ENCODE results near the gene POFUT1. TPM values are rescaled to one million over a fixed set of nuclear protein-coding genes. Genes with fewer than 3 reads are reported as not detected.

POFUT1 gene
- total RNA-seq, 1 experiment from 2014 or later: 27.4 TPM

- no peak for DNase-seq (ENCODE audit: low spot score)
- in situ Hi-C loops (cut with HindIII; ENCODE audit: low sequenced_read_pairs): no loop called here
These were observed 3.2 kb upstream of the POFUT1 start for GRCh38 chr20:32204205-32205109.

GRCh38 chr20:32205110-32205842, 2.4 kb upstream of the POFUT1 start:
- in situ Hi-C loops (cut with HindIII; ENCODE audit: low sequenced_read_pairs): no loop called here
- DNase-seq (ENCODE audit: low spot score): no peak

- in situ Hi-C loops (cut with HindIII; ENCODE audit: low sequenced_read_pairs): no loop called here
- no peak for DNase-seq (ENCODE audit: low spot score)
These were observed 1.6 kb upstream of the POFUT1 start for GRCh38 chr20:32205843-32206759.

GRCh38 chr20:32206760-32207625, 687 bp upstream of the POFUT1 start:
- in situ Hi-C loops (cut with HindIII; ENCODE audit: low sequenced_read_pairs): no loop called here
- no peak for DNase-seq (ENCODE audit: low spot score)

- in situ Hi-C loops (cut with HindIII; ENCODE audit: low sequenced_read_pairs): no loop called here
- DNase-seq (ENCODE audit: low spot score): no peak
These were observed 947 bp downstream of the POFUT1 start for GRCh38 chr20:32208499-32209154.

GRCh38 chr20:32209850-32210605, 2.3 kb downstream of the POFUT1 start:
- DNase-seq (ENCODE audit: low spot score): no peak
- in situ Hi-C loops (cut with HindIII; ENCODE audit: low sequenced_read_pairs): no loop called here

- in situ Hi-C loops (cut with HindIII; ENCODE audit: low sequenced_read_pairs): no loop called here
- no peak for DNase-seq (ENCODE audit: low spot score)
These were observed 6.2 kb downstream of the POFUT1 start for GRCh38 chr20:32213870-32214269.

GRCh38 chr20:32215147-32215546, 7.5 kb downstream of the POFUT1 start:
- DNase-seq (ENCODE audit: low spot score): no peak
- in situ Hi-C loops (cut with HindIII; ENCODE audit: low sequenced_read_pairs): no loop called here

- in situ Hi-C loops (cut with HindIII; ENCODE audit: low sequenced_read_pairs): no loop called here
These were observed 8.0 kb downstream of the POFUT1 start for GRCh38 chr20:32215729-32216128.

GRCh38 chr20:32216179-32217142, 8.8 kb downstream of the POFUT1 start:
- in situ Hi-C loops (cut with HindIII; ENCODE audit: low sequenced_read_pairs): no loop called here
- DNase-seq (ENCODE audit: low spot score): no peak

More at GRCh38 chr20:32215729-32216128, 8.0 kb downstream of the POFUT1 start:
- DNase-seq (ENCODE audit: low spot score): no peak

- DNase-seq (ENCODE audit: low spot score): no peak
- in situ Hi-C loops (cut with HindIII; ENCODE audit: low sequenced_read_pairs): no loop called here
These were observed 10.6 kb downstream of the POFUT1 start for GRCh38 chr20:32218156-32218900.

GRCh38 chr20:32224463-32224862, 16.8 kb downstream of the POFUT1 start:
- no peak for DNase-seq (ENCODE audit: low spot score)
- in situ Hi-C loops (cut with HindIII; ENCODE audit: low sequenced_read_pairs): no loop called here

- in situ Hi-C loops (cut with HindIII; ENCODE audit: low sequenced_read_pairs): no loop called here
- no peak for DNase-seq (ENCODE audit: low spot score)
These were observed 18.7 kb downstream of the POFUT1 start for GRCh38 chr20:32226391-32226790.

- in situ Hi-C loops (cut with HindIII; ENCODE audit: low sequenced_read_pairs): no loop called here
- no peak for DNase-seq (ENCODE audit: low spot score)
These were observed 19.6 kb downstream of the POFUT1 start for GRCh38 chr20:32227306-32227705.

All from G401 (cell line).